Ascending aorta (tissue), 2 donors: ENCODE results near the gene LRRC57. TPM values are rescaled to one million over a fixed set of nuclear protein-coding genes. Genes with fewer than 3 reads are reported as not detected.

Source experiments
- DNase-seq, 2 donors: peaks; one replicate each; pipeline ENCODE4 v3.0.0-alpha.2; 2019; ENCODE audit warnings: low spot score in 2 of 2
- H3K27ac ChIP-seq, 2 donors: fragments of 200-600 bp; sonication (generic); one replicate each; pipeline ENCODE4 v1.5.1; 2016 to 2017; ENCODE audit warnings: mild to moderate bottlenecking in 1 of 2
- H3K27me3 ChIP-seq: fragments of 200-600 bp; sonication (generic); one replicate; pipeline ENCODE4 v1.5.1; 2017
- H3K36me3 ChIP-seq, 2 donors: fragments of 200-600 bp; sonication (generic); one replicate each; pipeline ENCODE4 v1.5.1; 2016
- H3K4me1 ChIP-seq, 2 donors: fragments of 200-600 bp; sonication (generic); one replicate each; pipeline ENCODE4 v1.5.1; 2016 to 2017; ENCODE audit warnings: mild to moderate bottlenecking in 1 of 2
- H3K4me3 ChIP-seq, 2 donors: fragments of 200-600 bp; sonication (generic); one replicate each; pipeline ENCODE4 v1.5.1; 2016 to 2017; ENCODE audit warnings: mild to moderate bottlenecking in 1 of 2
- H3K9me3 ChIP-seq, 2 donors: fragments of 200-600 bp; sonication (generic); one replicate each; pipeline ENCODE4 v1.5.1; 2016
- intact Hi-C: fragments of 100-400 bp; cut with DNase I; formaldehyde crosslinking; loops from one replicate; pipeline ENCODE4 v1.15.1; 2023
- total RNA-seq: library from RNA; depleted of rRNA; stranded (reverse); fragments of >200 nt; gene quantifications from one replicate; pipeline ENCODE4 v1.1.0, GENCODE V29; 2016
- TF ChIP-seq, protein P1 (sequence below), 3 experiments: fragments of 200-600 bp in 2 of 3; fragments of 450-650 bp in 1 of 3; sonication (generic) in 2 of 3; IDR thresholded peaks; one replicate each; pipeline ENCODE4 v1.5.1; 2016 to 2019; ENCODE audit warnings: antibody characterized with exemption in 3 of 3, mild to moderate bottlenecking in 1 of 3, moderate library complexity in 1 of 3

Gene LRRC57
- total RNA-seq, 1 donor from 2014 or later: 1.6 TPM

DNA sequence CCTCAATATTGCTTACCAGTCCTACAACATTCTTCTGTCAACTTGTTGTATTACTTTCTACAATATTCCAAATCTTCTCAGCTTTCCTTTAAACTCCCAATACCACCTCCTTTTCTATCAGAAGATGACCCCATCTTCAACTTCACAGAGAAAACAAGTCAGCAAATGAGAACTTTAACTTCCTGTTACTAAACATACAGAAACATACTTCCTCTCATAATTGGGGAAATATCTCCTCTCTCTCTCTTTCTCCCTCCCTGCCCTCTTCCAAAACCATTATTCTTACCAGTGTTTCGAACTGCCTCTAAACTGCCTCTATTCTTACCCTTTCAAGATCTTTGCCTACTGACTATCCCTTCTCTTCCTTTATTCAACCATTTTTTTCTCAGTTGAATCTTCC is 54.9 kb downstream of the LRRC57 start:
- TF ChIP-seq, protein P1, sequence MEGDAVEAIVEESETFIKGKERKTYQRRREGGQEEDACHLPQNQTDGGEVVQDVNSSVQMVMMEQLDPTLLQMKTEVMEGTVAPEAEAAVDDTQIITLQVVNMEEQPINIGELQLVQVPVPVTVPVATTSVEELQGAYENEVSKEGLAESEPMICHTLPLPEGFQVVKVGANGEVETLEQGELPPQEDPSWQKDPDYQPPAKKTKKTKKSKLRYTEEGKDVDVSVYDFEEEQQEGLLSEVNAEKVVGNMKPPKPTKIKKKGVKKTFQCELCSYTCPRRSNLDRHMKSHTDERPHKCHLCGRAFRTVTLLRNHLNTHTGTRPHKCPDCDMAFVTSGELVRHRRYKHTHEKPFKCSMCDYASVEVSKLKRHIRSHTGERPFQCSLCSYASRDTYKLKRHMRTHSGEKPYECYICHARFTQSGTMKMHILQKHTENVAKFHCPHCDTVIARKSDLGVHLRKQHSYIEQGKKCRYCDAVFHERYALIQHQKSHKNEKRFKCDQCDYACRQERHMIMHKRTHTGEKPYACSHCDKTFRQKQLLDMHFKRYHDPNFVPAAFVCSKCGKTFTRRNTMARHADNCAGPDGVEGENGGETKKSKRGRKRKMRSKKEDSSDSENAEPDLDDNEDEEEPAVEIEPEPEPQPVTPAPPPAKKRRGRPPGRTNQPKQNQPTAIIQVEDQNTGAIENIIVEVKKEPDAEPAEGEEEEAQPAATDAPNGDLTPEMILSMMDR (IDR thresholded peaks at IDR 0.05): no peak
- intact Hi-C loops: loop anchor here (2.0 to 5.0 kb wide), 2 partner anchors 17 to 221 kb away; partner anchors contain the start of genes GANC and TMEM87A
- Histone ChIP-seq H3K27ac (peak overlapping the region; percentile 86 to 92), H3K4me1 (peaks cover 4 to 26% of the 10 kb centered on the region in 2 donors), H3K27me3 (no peaks in the 10 kb centered on the region), H3K36me3 (no peaks in the 10 kb centered on the region), H3K9me3 (no peaks in the 10 kb centered on the region), H3K4me3 (no peak overlapping the region)
- no peak for DNase-seq

DNA sequence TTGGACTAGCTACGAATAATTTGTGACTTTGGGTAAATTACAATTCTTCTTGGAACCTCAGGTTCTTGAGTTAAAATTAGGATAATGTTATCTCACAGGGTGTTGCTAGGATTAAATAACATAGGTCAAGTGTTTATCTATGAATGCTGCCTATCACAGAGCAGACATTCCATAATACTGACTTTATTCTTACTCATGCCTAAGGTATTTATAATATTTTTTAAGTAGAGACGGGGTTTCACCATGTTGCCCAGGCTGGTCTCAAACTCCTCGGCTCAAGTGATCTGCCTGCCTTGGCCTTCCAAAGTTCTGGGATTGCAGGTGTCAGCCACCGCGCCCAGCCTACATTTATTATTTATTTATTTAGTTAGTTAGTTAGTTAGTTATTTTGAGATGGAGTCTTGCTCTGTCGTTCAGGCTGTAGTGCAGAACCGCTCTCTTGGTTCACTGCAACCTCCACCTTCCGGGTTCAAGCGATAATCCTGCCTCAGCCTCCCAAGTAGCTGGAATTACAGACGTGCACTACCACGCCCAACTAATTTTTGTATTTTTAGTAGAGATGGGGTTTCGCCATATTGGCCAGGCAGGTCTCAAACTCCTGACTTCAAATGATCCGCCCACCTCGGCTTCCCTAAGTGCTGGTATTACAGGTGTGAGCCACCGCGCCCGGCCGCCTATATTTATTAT is 56.9 kb downstream of the LRRC57 start:
- TF ChIP-seq, protein P1 (IDR thresholded peaks at IDR 0.05): no peak
- H3K4me1 ChIP-seq: peaks cover 4 to 25% of the 10 kb centered on the region in 2 donors
- H3K27ac ChIP-seq: peak overlapping the region; percentile 90 to 96
- H3K9me3 ChIP-seq: no peaks in the 10 kb centered on the region
- H3K4me3 ChIP-seq: peak overlapping the region; percentile 70 to 80
- DNase-seq: no peak
- no peaks in the 10 kb centered on the region for H3K36me3 ChIP-seq
- no peaks in the 10 kb centered on the region for H3K27me3 ChIP-seq
- intact Hi-C loops: loop anchor here (1.0 to 5.0 kb wide), 4 partner anchors 21 to 219 kb away; partner anchors contain the start of genes GANC, HAUS2, LRRC57 and STARD9

DNA sequence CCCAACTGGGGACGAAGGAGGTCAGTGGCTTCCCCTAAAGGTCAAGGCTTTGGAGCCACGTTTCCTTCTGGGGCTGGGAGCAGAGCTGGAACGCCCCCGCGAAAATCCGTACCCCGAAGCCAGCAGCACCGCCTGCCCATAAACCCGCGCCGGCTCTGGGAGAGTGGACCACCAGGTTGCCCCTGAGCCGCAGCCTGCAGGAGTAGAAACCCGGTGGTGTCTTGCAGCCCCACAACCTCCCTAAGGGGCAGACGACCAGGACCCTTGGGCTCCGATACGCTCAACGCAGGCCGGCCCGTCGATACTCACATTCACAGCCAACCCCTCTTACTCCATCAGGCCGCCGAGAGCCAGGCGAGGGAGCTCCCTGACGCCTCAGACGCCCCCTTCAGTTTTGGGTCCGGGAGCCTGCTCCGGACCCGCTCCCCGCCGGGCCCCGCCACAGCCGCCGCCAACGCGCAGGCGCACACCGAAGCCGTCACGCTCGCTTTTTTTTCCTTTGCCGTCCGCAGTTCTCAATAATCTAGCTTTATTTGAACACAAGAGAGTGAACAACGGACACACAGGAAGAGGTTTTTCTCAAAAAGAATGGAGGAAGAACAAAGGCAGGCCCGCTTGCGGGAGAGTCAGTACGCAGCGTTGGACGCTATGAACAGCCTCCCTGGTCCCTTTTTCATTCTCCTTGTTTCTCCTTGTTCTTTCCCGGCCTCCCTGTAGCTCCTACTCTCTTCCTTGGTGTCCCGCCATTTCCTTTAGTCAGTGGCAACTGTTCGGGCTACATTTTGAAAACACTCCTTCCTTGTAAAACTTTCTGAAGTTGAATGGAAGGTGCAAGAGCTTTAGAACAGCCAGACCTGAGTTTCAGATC is 57.7 kb downstream of the LRRC57 start, which contains the start of gene ZNF106:
Gene ZNF106 (minus strand): TSS at position 471 of the 868 bp plus-strand sequence. CDS start 18,852 bp downstream, outside the sequence.
- Histone ChIP-seq H3K9me3 (no peaks in the 10 kb centered on the region), H3K36me3 (no peaks in the 10 kb centered on the region), H3K4me3 (peak within 1 kb of the TSS; percentile 70 to 80), H3K4me1 (peaks cover 4 to 25% of the 10 kb centered on the region in 2 donors), H3K27me3 (no peaks in the 10 kb centered on the region), H3K27ac (peak within 1 kb of the TSS; percentile 90 to 96)
- TF ChIP-seq, protein P1 (IDR thresholded peaks at IDR 0.05): peak in 1 of 3 experiments; percentile 13
- intact Hi-C loops: loop anchor here (1.0 to 5.0 kb wide), 4 partner anchors 20 to 219 kb away; partner anchors contain the start of genes GANC, HAUS2, LRRC57 and STARD9
- DNase-seq: peak in 1 of 2 donors; percentile 89

DNA sequence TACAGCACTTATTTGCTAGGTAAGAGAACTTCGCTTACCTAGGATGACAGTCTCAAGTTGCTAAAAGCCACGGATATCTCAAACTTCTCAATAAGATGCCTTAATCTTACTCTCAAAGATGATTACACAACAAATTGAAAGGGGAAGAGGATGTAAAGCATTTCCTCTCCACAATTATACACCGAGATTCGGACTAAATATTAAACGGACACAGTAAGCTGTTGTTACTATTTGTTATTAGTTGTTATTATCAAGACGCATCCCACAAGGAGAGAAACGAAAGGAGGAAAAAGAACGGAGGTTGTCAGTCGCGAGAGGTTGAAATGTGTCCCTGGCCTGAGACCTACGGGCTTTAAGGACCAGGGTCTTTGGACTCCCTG is 58.3 kb downstream of the LRRC57 start:
- peak overlapping the region; percentile 90 to 96 for H3K27ac ChIP-seq
- intact Hi-C loops: loop anchor here (2.0 to 5.0 kb wide), 3 partner anchors 19 to 218 kb away; partner anchors contain the start of genes GANC, HAUS2, LRRC57 and TMEM87A
- TF ChIP-seq, protein P1 (IDR thresholded peaks at IDR 0.05): no peak

More for the DNA sequence above, 58.3 kb downstream of the LRRC57 start:
- H3K4me3 ChIP-seq: peak overlapping the region; percentile 70 to 80
- DNase-seq: no peak
- H3K36me3 ChIP-seq: no peaks in the 10 kb centered on the region
- no peaks in the 10 kb centered on the region for H3K27me3 ChIP-seq
- peaks cover 4 to 25% of the 10 kb centered on the region in 2 donors for H3K4me1 ChIP-seq
- H3K9me3 ChIP-seq: no peaks in the 10 kb centered on the region

Other genes with a start within 250 kb of the LRRC57 start
- 7.1 TPM for gene CAPN3, start 189.3 kb downstream of the LRRC57 start, total RNA-seq
- gene ZNF106, start 57.7 kb downstream of the LRRC57 start, total RNA-seq: 45.7 TPM
- gene SNAP23, start 53.2 kb downstream of the LRRC57 start, total RNA-seq: 31.8 TPM
- gene HAUS2, start within 50 bp of the LRRC57 start, total RNA-seq: 92.6 TPM
- 62.7 TPM for gene STARD9, start 26.8 kb upstream of the LRRC57 start, total RNA-seq
- 16.2 TPM for gene CDAN1, start 188.3 kb upstream of the LRRC57 start, total RNA-seq